Endothelial cell of umbilical vein (primary cell): ENCODE data around the gene PLAAT2. TPM values are rescaled to one million over a fixed set of nuclear protein-coding genes. Genes with fewer than 3 reads are reported as not detected.

Experiments used
- BruUV-seq: library from RNA; stranded (reverse); fragments of 400-500 nt; replicated peaks from 2 replicates; lab custom pipeline; 2021; lab: Mats Ljungman, UMichigan
- CTCF ChIA-PET: fragments of 300-600, 350-600 bp; sonication (Branson Sonifier 250); formaldehyde crosslinking; loops from one replicate; lab custom pipeline; 2021; ENCODE audit warnings: antibody characterized with exemption, inconsistent platforms; lab: Charles Lee
- POLR2A ChIA-PET: fragments of 300-600, 350-600 bp; sonication (Branson Sonifier 250); formaldehyde crosslinking; loops from one replicate; lab custom pipeline; 2021; ENCODE audit warnings: antibody characterized with exemption, inconsistent platforms; lab: Charles Lee
- DNase-seq: peaks from one replicate; pipeline ENCODE4 v3.0.0-alpha.2; 2011; ENCODE audit warnings: low read depth, low spot score
- FAIRE-seq: peaks from 2 replicates; lab custom pipeline; 2011; peaks lifted over from hg19 to GRCh38; lab: Jason Lieb, UNC
- H2AFZ ChIP-seq: 2 replicates; pipeline ENCODE4 v1.6.0; 2012; ENCODE audit warnings: low read depth, low read length, control low read depth, inconsistent platforms
- H3K27ac ChIP-seq: 2 replicates; pipeline ENCODE4 v1.5.1; 2011; ENCODE audit warnings: low read depth, mild to moderate bottlenecking, control low read depth, low read length, moderate library complexity; ENCODE audit not compliant: insufficient read depth
- H3K27me3 ChIP-seq, 2 experiments: 2 replicates each; pipeline versions ENCODE4 v1.6.0 to v1.6.1; 2011; ENCODE audit warnings: low read length in 2 of 2, mixed read lengths in 1 of 2; ENCODE audit not compliant: control insufficient read depth in 2 of 2, insufficient read depth in 2 of 2
- H3K36me3 ChIP-seq, 2 experiments: 2 replicates in 1 of 2; 3 replicates in 1 of 2; pipeline ENCODE4 v1.5.1; 2011; ENCODE audit warnings: low read length in 2 of 2, mild to moderate bottlenecking in 1 of 2, moderate library complexity in 1 of 2; ENCODE audit not compliant: control insufficient read depth in 2 of 2, insufficient read depth in 2 of 2; ENCODE audit errors: extremely low read depth in 1 of 2
- H3K4me1 ChIP-seq: 3 replicates; pipeline ENCODE4 v1.5.1; 2011; ENCODE audit warnings: mild to moderate bottlenecking, low read length; ENCODE audit not compliant: control insufficient read depth, insufficient read depth; ENCODE audit errors: extremely low read depth
- H3K4me2 ChIP-seq: 2 replicates; pipeline ENCODE4 v1.6.1; 2011; ENCODE audit warnings: low read length, control low read depth, mixed read lengths; ENCODE audit not compliant: insufficient read depth
- H3K4me3 ChIP-seq, 3 experiments: fragments of 200-600 bp in 1 of 3; sonication (generic), shearing (Covaris generic) in 1 of 3; replicated peaks in 1 of 3; 2 replicates each; pipeline ENCODE4 v1.5.1; 2011 to 2016; ENCODE audit warnings: control low read depth in 3 of 3, low read length in 3 of 3, mild to moderate bottlenecking in 2 of 3, inconsistent platforms in 1 of 3, low read depth in 1 of 3, moderate library complexity in 1 of 3; ENCODE audit not compliant: insufficient read depth in 1 of 3
- H3K79me2 ChIP-seq: 2 replicates; pipeline ENCODE4 v1.6.0; 2012; ENCODE audit warnings: low read length, inconsistent platforms; ENCODE audit not compliant: control insufficient read depth, insufficient read depth
- H3K9ac ChIP-seq: replicated peaks from 2 replicates; pipeline ENCODE3; 2011; ENCODE audit warnings: low read length, control low read depth; ENCODE audit not compliant: insufficient read depth; ENCODE audit errors: extremely low read depth
- H3K9me1 ChIP-seq: replicated peaks from 3 replicates; pipeline ENCODE4 v1.6.0; 2011; ENCODE audit warnings: mild to moderate bottlenecking, low read length; ENCODE audit not compliant: control insufficient read depth, insufficient read depth; ENCODE audit errors: extremely low read depth
- H3K9me3 ChIP-seq: replicated peaks from 2 replicates; pipeline ENCODE4 v1.5.1; 2012; ENCODE audit warnings: low read length, inconsistent platforms; ENCODE audit not compliant: control insufficient read depth, insufficient read depth
- H4K20me1 ChIP-seq: replicated peaks from 2 replicates; pipeline ENCODE3; 2011; ENCODE audit warnings: mild to moderate bottlenecking, low read length; ENCODE audit not compliant: control insufficient read depth, insufficient read depth; ENCODE audit errors: extremely low read depth
- EZH2 ChIP-seq: IDR thresholded peaks from 2 replicates; pipeline ENCODE4 v1.6.1; 2012; ENCODE audit warnings: borderline replicate concordance, low read depth, mild to moderate bottlenecking, moderate library complexity, low read length, inconsistent platforms; ENCODE audit not compliant: severe bottlenecking
- FOS ChIP-seq: IDR thresholded peaks from 2 replicates; pipeline ENCODE4 v1.6.1; 2011; ENCODE audit warnings: mild to moderate bottlenecking, low read length, moderate library complexity, borderline replicate concordance; ENCODE audit not compliant: insufficient read depth
- GATA2 ChIP-seq: IDR thresholded peaks from 2 replicates; pipeline ENCODE4 v1.7.0; 2011; ENCODE audit warnings: low read depth, mild to moderate bottlenecking, moderate library complexity, mixed read lengths, low read length; ENCODE audit not compliant: insufficient read length, insufficient read depth
- JUN ChIP-seq: IDR thresholded peaks from 2 replicates; pipeline ENCODE4 v1.6.1; 2011; ENCODE audit warnings: borderline replicate concordance, low read depth; ENCODE audit not compliant: insufficient read length, insufficient read depth
- MYC ChIP-seq: IDR thresholded peaks from one replicate; pipeline ENCODE4 v1.6.1; 2011; ENCODE audit warnings: mild to moderate bottlenecking, low read depth, low read length
- POLR2A ChIP-seq: IDR thresholded peaks from 2 replicates; pipeline ENCODE4 v1.6.1; 2012; ENCODE audit warnings: low read depth, mild to moderate bottlenecking, control low read depth, low read length
- POLR2AphosphoS5 ChIP-seq: IDR thresholded peaks from 2 replicates; pipeline ENCODE4 v1.6.1; 2012; ENCODE audit warnings: low read depth, mild to moderate bottlenecking, control low read depth, low read length, moderate library complexity; ENCODE audit not compliant: insufficient read depth
- dilution Hi-C: fragments of 300-500 bp; cut with MboI; formaldehyde crosslinking; loops from one replicate; pipeline ENCODE4 v1.15.0; 2019; ENCODE audit warnings: low sequenced_read_pairs; ENCODE audit not compliant: extremely low pct_ligation_motif_present
- intact Hi-C: fragments of 100-400 bp; cut with micrococcal nuclease; formaldehyde crosslinking; loops from one replicate; pipeline ENCODE4 v1.10.0; 2022
- polyA plus RNA-seq, 4 experiments: library from polyadenylated mRNA; depleted of rRNA in 3 of 4; stranded (reverse) in 3 of 4; unstranded in 1 of 4; fragments of >200 nt; gene quantifications; 2 replicates each; pipeline versions ENCODE4 v1.2.1 to v1.2.3, GENCODE V29; 2011 to 2012; ENCODE audit warnings: missing spikeins in 1 of 4
- total RNA-seq: library from RNA; stranded (reverse); gene quantifications from 2 replicates; pipeline ENCODE4 v1.2.3, GENCODE V29; 2021
- TF ChIP-seq, protein P1 (sequence below), 2 donors: IDR thresholded peaks; 1 replicate in 1 of 2; 2 replicates in 1 of 2; pipeline ENCODE4 v1.5.1; 2011; ENCODE audit warnings: low read length in 2 of 2, mild to moderate bottlenecking in 2 of 2, moderate library complexity in 2 of 2, control low read depth in 1 of 2, inconsistent platforms in 1 of 2, low read depth in 1 of 2; ENCODE audit not compliant: insufficient read depth in 1 of 2; ENCODE audit errors: extremely low read depth in 1 of 2
- TF ChIP-seq, protein P2 (sequence below): IDR thresholded peaks from 2 replicates; pipeline ENCODE4 v1.6.1; 2011; ENCODE audit not compliant: insufficient read depth, insufficient read length

The PLAAT2 gene
- total and polyA plus RNA-seq, 2 donors (not counting 3 experiments of a cell fraction or from before 2014, with no cell fraction given) = 0.40 TPM; not detected in 1

DNA sequence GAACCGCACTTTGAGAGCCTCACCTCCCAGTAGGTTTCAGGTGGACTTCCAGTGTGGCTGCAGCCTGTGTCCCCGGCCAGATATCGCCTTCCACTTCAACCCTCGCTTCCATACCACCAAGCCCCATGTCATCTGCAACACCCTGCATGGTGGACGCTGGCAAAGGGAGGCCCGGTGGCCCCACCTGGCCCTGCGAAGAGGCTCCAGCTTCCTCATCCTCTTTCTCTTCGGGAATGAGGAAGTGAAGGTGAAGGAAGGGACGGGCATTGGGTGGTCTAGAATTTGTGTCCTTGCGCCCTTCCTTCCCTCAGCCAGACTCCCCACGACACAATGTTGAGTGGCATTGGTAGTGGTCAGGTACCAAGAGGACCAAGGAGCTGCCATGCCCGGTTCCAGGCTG lies 54.4 kb downstream of the PLAAT2 start:
- ChIA-PET CTCF (interaction anchor here (0.6 to 4.2 kb wide), 3 partner anchors 9 to 127 kb away, joined by 3 to 18 read pairs (median 3); no protein-coding TSS in a partner anchor), POLR2A (no interaction called here)
- dilution Hi-C loops (no loop called here), intact Hi-C loops (no loop called here)
- DNase-seq (no peak), FAIRE-seq (no peak)
- H3K4me2 ChIP-seq = no peak overlapping the region
- no peaks in the 10 kb centered on the region for H3K36me3 ChIP-seq
- no peaks in the 10 kb centered on the region for H3K9me1 ChIP-seq
- H3K27me3 ChIP-seq = peaks cover 0 to 11% of the 10 kb centered on the region in 2 experiments
- no peaks in the 10 kb centered on the region for H3K4me1 ChIP-seq
- no peaks in the 10 kb centered on the region for H3K9me3 ChIP-seq
- no peaks in the 10 kb centered on the region for H3K79me2 ChIP-seq
- TF ChIP-seq, protein P1, sequence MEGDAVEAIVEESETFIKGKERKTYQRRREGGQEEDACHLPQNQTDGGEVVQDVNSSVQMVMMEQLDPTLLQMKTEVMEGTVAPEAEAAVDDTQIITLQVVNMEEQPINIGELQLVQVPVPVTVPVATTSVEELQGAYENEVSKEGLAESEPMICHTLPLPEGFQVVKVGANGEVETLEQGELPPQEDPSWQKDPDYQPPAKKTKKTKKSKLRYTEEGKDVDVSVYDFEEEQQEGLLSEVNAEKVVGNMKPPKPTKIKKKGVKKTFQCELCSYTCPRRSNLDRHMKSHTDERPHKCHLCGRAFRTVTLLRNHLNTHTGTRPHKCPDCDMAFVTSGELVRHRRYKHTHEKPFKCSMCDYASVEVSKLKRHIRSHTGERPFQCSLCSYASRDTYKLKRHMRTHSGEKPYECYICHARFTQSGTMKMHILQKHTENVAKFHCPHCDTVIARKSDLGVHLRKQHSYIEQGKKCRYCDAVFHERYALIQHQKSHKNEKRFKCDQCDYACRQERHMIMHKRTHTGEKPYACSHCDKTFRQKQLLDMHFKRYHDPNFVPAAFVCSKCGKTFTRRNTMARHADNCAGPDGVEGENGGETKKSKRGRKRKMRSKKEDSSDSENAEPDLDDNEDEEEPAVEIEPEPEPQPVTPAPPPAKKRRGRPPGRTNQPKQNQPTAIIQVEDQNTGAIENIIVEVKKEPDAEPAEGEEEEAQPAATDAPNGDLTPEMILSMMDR (IDR thresholded peaks at IDR 0.05; ENCODE audit: extremely low read depth in 1 of 2, insufficient read depth in 1 of 2, low read depth in 1 of 2, low read length in 2 of 2) = no peak
- TF ChIP-seq POLR2A (no peak), POLR2AphosphoS5 (no peak), EZH2 (no peak), GATA2 (no peak), JUN (no peak), FOS (no peak), MYC (no peak)
- TF ChIP-seq, protein P2, sequence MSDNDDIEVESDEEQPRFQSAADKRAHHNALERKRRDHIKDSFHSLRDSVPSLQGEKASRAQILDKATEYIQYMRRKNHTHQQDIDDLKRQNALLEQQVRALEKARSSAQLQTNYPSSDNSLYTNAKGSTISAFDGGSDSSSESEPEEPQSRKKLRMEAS = no peak
- no peak overlapping the region for H2AFZ ChIP-seq
- H3K27ac ChIP-seq = no peak overlapping the region
- no peaks in the 10 kb centered on the region for H4K20me1 ChIP-seq
- no peak overlapping the region for H3K9ac ChIP-seq
- BruUV-seq = no TSS peak
- no peak overlapping the region for H3K4me3 ChIP-seq
